HTERT RPE-1 (cell line): ENCODE measurements around the gene NGEF.

ENCODE experiments used
- in situ Hi-C: fragments of 300-500 bp; cut with MboI; formaldehyde crosslinking; loops from 4 replicates; pipeline ENCODE4 v1.14.3; 2020; ENCODE audit warnings: low sequenced_read_pairs

Gene NGEF

GRCh38 chr2:232901736-232902578 lies 111.1 kb downstream of the NGEF start:
- in situ Hi-C loops, result no loop called here

GRCh38 chr2:232900811-232901735 lies 112.0 kb downstream of the NGEF start:
- in situ Hi-C loops, result no loop called here

DNA sequence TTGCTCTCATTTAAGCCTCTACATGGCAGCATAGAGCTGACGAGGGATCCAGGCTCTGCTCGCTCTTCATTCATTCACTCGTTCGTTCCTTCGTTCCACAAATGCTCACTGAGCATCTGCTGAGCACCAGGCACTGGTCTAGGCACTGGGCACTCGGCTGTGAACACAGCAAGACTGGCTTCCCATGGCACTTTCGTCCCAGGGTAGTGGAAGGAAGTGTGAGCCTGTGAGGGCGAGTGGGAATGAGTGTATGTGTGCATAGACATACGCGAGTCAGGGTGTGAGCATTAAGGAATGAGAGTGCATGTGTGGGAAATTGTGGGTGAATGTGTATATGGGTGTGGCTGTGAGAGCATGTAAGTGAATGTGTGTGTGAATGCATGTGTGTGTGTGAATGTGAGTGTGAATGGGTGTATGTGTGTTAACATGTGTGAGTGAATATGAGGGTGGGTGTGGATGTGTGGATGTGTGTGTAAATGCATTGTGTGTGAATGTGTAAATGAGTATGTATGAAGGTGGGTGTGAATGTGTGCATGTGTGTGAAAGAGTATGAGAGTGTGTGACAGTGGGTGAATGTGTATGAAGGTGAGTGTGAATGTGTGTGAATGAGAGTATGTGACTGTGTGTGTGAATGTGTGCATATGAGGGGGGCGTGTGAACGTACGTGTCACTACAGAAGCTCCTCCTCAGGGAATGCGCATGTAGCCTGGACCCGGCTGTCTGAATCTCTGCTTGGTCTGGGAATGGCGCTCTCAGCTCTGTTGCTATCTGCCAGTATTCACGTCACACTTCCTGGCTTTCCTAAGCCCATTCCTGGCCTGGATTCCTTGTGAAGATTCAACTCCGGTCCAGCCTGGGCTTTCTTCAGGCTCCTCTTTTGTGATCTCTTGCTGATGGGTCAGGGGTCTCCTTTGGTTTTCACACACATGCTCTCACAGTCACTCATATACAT lies 114.2 kb downstream of the NGEF start:
- in situ Hi-C loops, result no loop called here

- in situ Hi-C loops, result no loop called here
Observed at GRCh38 chr2:232897598-232898408, 115.3 kb downstream of the NGEF start.

DNA sequence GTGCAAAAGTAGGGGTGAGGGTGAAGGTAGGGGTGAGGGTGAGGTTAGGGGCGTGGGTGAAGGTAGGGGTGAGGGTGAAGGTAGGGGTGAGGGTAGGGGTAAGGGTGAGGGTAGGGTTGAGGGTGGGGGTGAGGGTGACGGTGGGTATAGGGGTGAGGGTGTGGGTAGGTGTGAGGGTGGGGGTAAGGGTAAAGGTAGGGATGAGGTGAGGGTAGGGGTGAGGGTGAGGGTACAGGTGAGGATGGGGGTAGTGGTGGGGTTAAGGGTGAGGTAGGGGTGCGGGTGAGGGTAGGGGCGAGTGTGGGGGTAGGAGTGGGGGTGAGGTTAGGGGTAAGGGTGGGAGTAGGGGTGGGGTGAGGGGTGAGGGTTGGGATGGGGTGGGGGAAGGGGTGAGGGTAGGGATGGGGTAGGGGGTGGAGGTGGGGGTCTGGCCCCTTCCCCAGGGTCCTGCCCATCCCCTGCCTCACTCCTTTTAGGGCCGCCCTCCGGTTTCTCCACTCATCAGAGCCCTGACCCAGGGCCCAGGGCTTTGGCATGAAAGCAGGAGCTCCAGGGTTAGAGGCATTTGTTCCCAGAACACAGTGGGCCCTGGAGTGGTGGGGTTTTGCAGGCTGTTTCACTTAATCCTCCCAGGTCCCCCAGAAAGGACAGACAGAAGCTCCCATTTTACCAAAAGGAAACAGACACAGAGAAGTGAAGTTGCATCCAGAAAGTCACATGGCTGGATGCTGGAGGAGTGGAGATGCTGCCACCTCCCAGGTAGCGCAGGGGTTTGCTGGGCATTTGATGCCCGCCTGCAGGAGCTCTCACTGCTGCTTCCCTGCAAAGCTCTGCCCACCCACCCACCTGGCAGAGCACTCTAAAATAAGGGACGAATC lies 116.1 kb downstream of the NGEF start:
- in situ Hi-C loops, result no loop called here

GRCh38 chr2:232896111-232896510 lies 116.9 kb downstream of the NGEF start:
- in situ Hi-C loops, result no loop called here

GRCh38 chr2:232894746-232895145 lies 118.3 kb downstream of the NGEF start:
- in situ Hi-C loops, result no loop called here

DNA sequence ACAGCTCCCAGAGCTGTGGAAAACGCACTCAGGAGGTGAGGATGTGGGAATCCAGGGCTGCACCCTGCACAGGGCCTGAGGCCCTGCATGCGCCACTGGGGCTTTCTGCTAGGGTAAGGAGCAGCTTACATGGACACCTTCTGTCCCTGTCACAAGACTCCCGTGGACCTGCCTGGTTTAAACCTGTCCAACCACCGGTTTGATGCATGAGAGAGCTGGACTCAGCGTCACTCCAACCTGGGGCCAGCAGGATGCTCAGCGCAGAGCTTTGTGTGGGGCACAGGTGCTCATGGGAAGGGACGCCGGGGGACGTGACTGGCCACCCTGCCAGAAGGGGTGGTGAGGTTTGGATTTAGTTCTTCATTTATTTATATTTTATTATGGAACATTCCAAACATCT lies 118.8 kb downstream of the NGEF start:
- in situ Hi-C loops, result no loop called here

- in situ Hi-C loops, result no loop called here
Observed at GRCh38 chr2:232893834-232894233, 119.2 kb downstream of the NGEF start.

DNA sequence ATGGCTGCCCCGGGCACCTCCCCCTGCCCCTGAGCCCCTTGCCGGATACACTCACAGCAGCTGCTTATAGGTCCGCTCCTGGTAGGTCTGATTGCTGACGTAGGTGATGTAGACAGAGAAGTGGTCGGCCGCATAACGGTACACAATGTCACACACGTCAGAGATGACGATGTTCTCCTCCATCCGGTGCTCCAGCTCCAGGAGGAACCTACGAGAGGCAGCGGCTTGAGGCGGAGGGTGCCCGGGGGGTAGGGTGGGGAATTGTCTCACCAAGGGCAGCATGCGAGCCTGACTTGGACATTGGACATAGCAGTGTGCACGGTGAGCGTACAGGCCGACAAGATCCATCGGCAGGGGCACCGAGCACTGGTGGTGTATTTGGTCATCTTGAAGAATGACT lies 120.2 kb downstream of the NGEF start:
- in situ Hi-C loops, result no loop called here

- in situ Hi-C loops, result no loop called here
Observed at GRCh38 chr2:232892221-232892620, 120.8 kb downstream of the NGEF start.

GRCh38 chr2:232891621-232892071 lies 121.4 kb downstream of the NGEF start:
- in situ Hi-C loops, result no loop called here

DNA sequence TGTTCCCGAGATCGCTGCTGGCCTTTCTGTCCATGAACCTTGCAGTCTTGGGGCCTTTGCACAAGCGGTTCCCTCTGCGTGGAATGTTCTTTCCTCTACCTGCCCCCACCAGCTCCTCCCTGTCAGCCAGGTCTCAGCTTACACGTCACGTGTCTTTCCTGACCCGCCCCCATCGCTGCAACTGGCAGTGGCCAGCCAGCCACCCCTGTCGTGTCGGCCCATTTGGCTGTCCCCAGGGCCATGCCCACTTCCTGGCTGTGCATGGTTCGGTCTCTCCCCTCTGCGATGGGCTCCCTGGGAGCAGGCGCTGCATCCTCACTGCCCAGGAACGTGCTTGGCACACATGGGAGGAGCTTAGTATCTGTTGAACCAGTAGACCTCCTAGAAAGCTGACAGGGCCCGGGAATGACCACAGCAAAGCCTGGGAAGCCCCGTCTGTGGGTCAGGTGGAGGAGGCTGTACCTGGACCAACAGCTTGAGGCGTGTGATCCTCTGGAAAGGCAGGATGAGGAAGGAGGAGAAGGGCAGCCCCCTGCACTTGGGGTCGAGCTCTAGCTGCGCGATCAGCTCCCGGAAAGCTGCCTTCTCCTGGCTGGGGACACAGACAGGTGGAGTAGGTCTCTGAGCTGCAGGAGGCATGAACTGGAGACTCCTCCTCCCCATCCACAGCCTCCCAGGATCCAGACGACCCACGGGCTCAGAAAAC lies 122.0 kb downstream of the NGEF start:
- in situ Hi-C loops, result no loop called here

- in situ Hi-C loops, result no loop called here
Observed at GRCh38 chr2:232890536-232890895, 122.5 kb downstream of the NGEF start.

- in situ Hi-C loops, result no loop called here
Observed at GRCh38 chr2:232889876-232890401, 123.1 kb downstream of the NGEF start.

DNA sequence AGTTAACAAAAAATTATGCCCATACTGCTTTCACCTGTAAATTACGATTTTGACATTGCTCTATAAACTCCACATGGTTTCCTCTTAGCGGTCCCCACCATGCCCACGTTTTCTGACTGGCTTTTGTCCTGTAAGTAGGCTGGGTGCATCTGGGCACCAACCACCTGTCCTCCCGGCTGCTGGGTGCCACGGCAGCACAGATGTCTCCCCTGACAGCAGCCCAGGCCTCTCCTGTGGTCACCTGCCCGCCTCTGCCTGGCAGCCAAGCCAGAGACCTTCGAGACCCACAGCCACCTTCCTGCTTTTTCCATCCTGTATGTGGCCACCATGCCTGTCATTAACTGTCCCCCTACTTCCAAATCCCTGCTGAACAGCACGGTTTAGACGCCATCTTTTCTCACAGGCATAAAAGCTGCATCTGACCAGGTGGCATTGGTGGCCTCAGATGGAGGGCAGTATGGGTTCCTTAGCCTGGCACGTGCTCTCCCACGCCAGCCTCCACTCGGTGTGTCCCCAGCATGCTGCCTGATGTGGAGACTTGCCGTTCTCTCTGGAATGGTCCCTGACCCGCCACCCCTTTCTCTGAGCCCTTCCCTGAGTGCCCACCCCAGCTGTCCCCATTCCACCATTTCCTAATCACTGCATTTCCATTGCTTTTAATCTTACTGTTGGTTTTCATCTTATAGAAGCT lies 124.1 kb downstream of the NGEF start:
- in situ Hi-C loops, result no loop called here

GRCh38 chr2:232888099-232888836 lies 124.8 kb downstream of the NGEF start:
- in situ Hi-C loops, result no loop called here
